Activated T-cell treated with anti-CD3 and anti-CD28 coated beads, Interleukin-2, amount 50 U/mL, for 72 hours (primary cell): ENCODE results near the gene MYCBP. TPM values are rescaled to one million over a fixed set of nuclear protein-coding genes. Genes with fewer than 3 reads are reported as not detected.

Source experiments
- ATAC-seq, 2 donors: fragments of 150-1000 bp; cut with Tn5 transposase; replicated peaks in 1 of 2; 2 replicates each; pipeline ENCODE4 v1.10.0; 2021; ENCODE audit warnings: moderate library complexity in 2 of 2, mild to moderate bottlenecking in 1 of 2
- DNase-seq, 2 donors: peaks; one replicate each; pipeline ENCODE4 v3.0.0; 2021 to 2022; ENCODE audit warnings: mixed read lengths in 1 of 2
- H3K27ac Mint-ChIP-seq: one replicate; pipeline ENCODE4 v1.8.0; 2022; ENCODE audit warnings: mild to moderate bottlenecking, moderate library complexity, mixed read lengths
- H3K27me3 Mint-ChIP-seq: one replicate; pipeline ENCODE4 v1.8.0; 2022; ENCODE audit warnings: low read depth, mixed read lengths
- H3K36me3 Mint-ChIP-seq, 2 donors: one replicate each; pipeline ENCODE4 v1.8.0; 2022; ENCODE audit warnings: mixed read lengths in 2 of 2, mild to moderate bottlenecking in 1 of 2; ENCODE audit not compliant: insufficient read depth in 2 of 2
- H3K4me1 Mint-ChIP-seq: one replicate; pipeline ENCODE4 v1.8.0; 2022; ENCODE audit warnings: low read depth, mixed read lengths
- H3K4me3 Mint-ChIP-seq, 2 donors: one replicate each; pipeline ENCODE4 v1.8.0; 2022; ENCODE audit warnings: mild to moderate bottlenecking in 2 of 2, mixed read lengths in 2 of 2, moderate library complexity in 2 of 2
- H3K9me3 Mint-ChIP-seq, 2 donors: one replicate each; pipeline ENCODE4 v1.8.0; 2022; ENCODE audit warnings: mixed read lengths in 2 of 2
- total RNA-seq, 2 donors: library from RNA; stranded (reverse); gene quantifications; one replicate each; pipeline ENCODE4 v1.2.3, GENCODE V29; 2022

The MYCBP gene
- total RNA-seq, 2 donors from 2014 or later: 22.0 to 29.8 TPM

GRCh38 chr1:38829368-38829767 lies 43.8 kb downstream of the MYCBP start:
- no peak for ATAC-seq
- H3K4me3 Mint-ChIP-seq: no peak overlapping the region
- no peak overlapping the region for H3K27ac Mint-ChIP-seq
- no peaks in the 10 kb centered on the region for H3K4me1 Mint-ChIP-seq
- H3K9me3 Mint-ChIP-seq: no peaks in the 10 kb centered on the region
- H3K36me3 Mint-ChIP-seq: no peaks in the 10 kb centered on the region
- H3K27me3 Mint-ChIP-seq: peaks cover 27% of the 10 kb centered on the region
- no peak for DNase-seq

GRCh38 chr1:38827318-38827717 lies 45.8 kb downstream of the MYCBP start:
- Mint-ChIP-seq H3K27ac (no peak overlapping the region), H3K4me3 (no peak overlapping the region), H3K9me3 (no peaks in the 10 kb centered on the region), H3K36me3 (no peaks in the 10 kb centered on the region), H3K4me1 (no peaks in the 10 kb centered on the region), H3K27me3 (peaks cover 30% of the 10 kb centered on the region)
- ATAC-seq (no peak), DNase-seq (no peak)

GRCh38 chr1:38826886-38827285 lies 46.3 kb downstream of the MYCBP start:
- H3K4me1 Mint-ChIP-seq: no peaks in the 10 kb centered on the region
- H3K4me3 Mint-ChIP-seq: no peak overlapping the region
- no peaks in the 10 kb centered on the region for H3K36me3 Mint-ChIP-seq
- H3K27me3 Mint-ChIP-seq: peaks cover 34% of the 10 kb centered on the region
- ATAC-seq: no peak
- no peaks in the 10 kb centered on the region for H3K9me3 Mint-ChIP-seq
- no peak overlapping the region for H3K27ac Mint-ChIP-seq
- no peak for DNase-seq

GRCh38 chr1:38826262-38826661 lies 46.9 kb downstream of the MYCBP start:
- no peak for ATAC-seq
- Mint-ChIP-seq H3K27ac (no peak overlapping the region), H3K9me3 (no peaks in the 10 kb centered on the region), H3K4me1 (no peaks in the 10 kb centered on the region), H3K36me3 (no peaks in the 10 kb centered on the region), H3K4me3 (no peak overlapping the region), H3K27me3 (peaks cover 40% of the 10 kb centered on the region)
- no peak for DNase-seq

GRCh38 chr1:38820860-38821259 lies 52.3 kb downstream of the MYCBP start:
- Mint-ChIP-seq H3K27ac (no peak overlapping the region), H3K9me3 (no peaks in the 10 kb centered on the region), H3K4me3 (no peak overlapping the region), H3K27me3 (peaks cover 64% of the 10 kb centered on the region), H3K36me3 (no peaks in the 10 kb centered on the region), H3K4me1 (peaks cover 2% of the 10 kb centered on the region)
- ATAC-seq (no peak), DNase-seq (no peak)

- Mint-ChIP-seq H3K9me3 (no peaks in the 10 kb centered on the region), H3K4me1 (peaks cover 5% of the 10 kb centered on the region), H3K36me3 (no peaks in the 10 kb centered on the region), H3K4me3 (peak overlapping the region in 1 of 2 donors; percentile 12), H3K27me3 (peaks cover 64% of the 10 kb centered on the region), H3K27ac (no peak overlapping the region)
- ATAC-seq (no peak), DNase-seq (no peak)
Observed at GRCh38 chr1:38819516-38819915, 53.6 kb downstream of the MYCBP start.

- ATAC-seq: no peak
- Mint-ChIP-seq H3K27ac (no peak overlapping the region), H3K27me3 (peaks cover 66% of the 10 kb centered on the region), H3K4me1 (peaks cover 5% of the 10 kb centered on the region), H3K4me3 (no peak overlapping the region), H3K36me3 (no peaks in the 10 kb centered on the region), H3K9me3 (no peaks in the 10 kb centered on the region)
- DNase-seq: no peak
Observed at GRCh38 chr1:38819040-38819439, 54.1 kb downstream of the MYCBP start.

- H3K4me3 Mint-ChIP-seq: peak overlapping the region in 1 of 2 donors; percentile 62
- peaks cover 72% of the 10 kb centered on the region for H3K27me3 Mint-ChIP-seq
- peak; percentile 67 to 75 for DNase-seq
- no peaks in the 10 kb centered on the region for H3K9me3 Mint-ChIP-seq
- no peaks in the 10 kb centered on the region for H3K36me3 Mint-ChIP-seq
- H3K27ac Mint-ChIP-seq: no peak overlapping the region
- H3K4me1 Mint-ChIP-seq: peaks cover 5% of the 10 kb centered on the region
- peak; percentile 77 to 86 for ATAC-seq
Observed at GRCh38 chr1:38818175-38818976, 54.8 kb downstream of the MYCBP start.

- Mint-ChIP-seq H3K4me3 (peak overlapping the region in 1 of 2 donors; percentile 52), H3K4me1 (peaks cover 5% of the 10 kb centered on the region), H3K27ac (no peak overlapping the region), H3K36me3 (no peaks in the 10 kb centered on the region), H3K27me3 (peaks cover 78% of the 10 kb centered on the region), H3K9me3 (no peaks in the 10 kb centered on the region)
- DNase-seq: no peak
- ATAC-seq: peak in 1 of 2 donors; percentile 26
Observed at GRCh38 chr1:38817267-38818174, 55.6 kb downstream of the MYCBP start.

- DNase-seq (peak in 1 of 2 donors; percentile 15), ATAC-seq (peak; percentile 53)
- Mint-ChIP-seq H3K4me3 (peak overlapping the region; percentile 17 to 45), H3K27me3 (peaks cover 79% of the 10 kb centered on the region), H3K9me3 (no peaks in the 10 kb centered on the region), H3K4me1 (peaks cover 5% of the 10 kb centered on the region), H3K36me3 (no peaks in the 10 kb centered on the region), H3K27ac (no peak overlapping the region)
Observed at GRCh38 chr1:38815903-38816627, 57.1 kb downstream of the MYCBP start.

- Mint-ChIP-seq H3K4me1 (peaks cover 5% of the 10 kb centered on the region), H3K36me3 (no peaks in the 10 kb centered on the region), H3K9me3 (no peaks in the 10 kb centered on the region), H3K27ac (no peak overlapping the region), H3K4me3 (no peak overlapping the region), H3K27me3 (peaks cover 84% of the 10 kb centered on the region)
- DNase-seq (no peak), ATAC-seq (no peak)
Observed at GRCh38 chr1:38814984-38815464, 58.1 kb downstream of the MYCBP start.

- H3K27me3 Mint-ChIP-seq: peaks cover 81% of the 10 kb centered on the region
- H3K36me3 Mint-ChIP-seq: no peaks in the 10 kb centered on the region
- no peak overlapping the region for H3K27ac Mint-ChIP-seq
- DNase-seq (no peak), ATAC-seq (no peak)
- no peak overlapping the region for H3K4me3 Mint-ChIP-seq
- H3K9me3 Mint-ChIP-seq: no peaks in the 10 kb centered on the region
- H3K4me1 Mint-ChIP-seq: peaks cover 5% of the 10 kb centered on the region
Observed at GRCh38 chr1:38814444-38814983, 58.6 kb downstream of the MYCBP start.
